HepG2 (cell line): ENCODE measurements around the gene SLC9A8. TPM values are rescaled to one million over a fixed set of nuclear protein-coding genes. Genes with fewer than 3 reads are reported as not detected.
A peak's percentile ranks its signal among the peaks of the same experiment; 100 is the strongest.

ENCODE experiments used
- ADNP ChIP-seq: sonication (generic); formaldehyde crosslinking; IDR thresholded peaks from 2 replicates; pipeline ENCODE4 v1.4.0; 2020; ENCODE audit warnings: missing genetic modification reagents
- AKAP8 ChIP-seq: sonication (generic); formaldehyde crosslinking; IDR thresholded peaks from 2 replicates; pipeline ENCODE4 v1.5.1; 2020; ENCODE audit warnings: mild to moderate bottlenecking, missing genetic modification reagents
- CREB3 ChIP-seq: sonication (generic); formaldehyde crosslinking; IDR thresholded peaks from 2 replicates; pipeline ENCODE4 v1.5.0; 2020; ENCODE audit warnings: missing genetic modification reagents
- ESRRA ChIP-seq: sonication (generic); formaldehyde crosslinking; IDR thresholded peaks from 2 replicates; pipeline ENCODE4 v1.5.1; 2020; ENCODE audit warnings: mild to moderate bottlenecking, low read depth, missing genetic modification reagents
- GABPB1 ChIP-seq: IDR thresholded peaks from 2 replicates; pipeline ENCODE4 v1.6.1; 2016; ENCODE audit warnings: mild to moderate bottlenecking, missing genetic modification reagents, moderate library complexity, missing compliant biosample characterization
- KLF6 ChIP-seq: IDR thresholded peaks from 2 replicates; pipeline ENCODE4 v1.8.0; 2016; ENCODE audit warnings: missing biosample characterization, missing genetic modification reagents
- MBNL3 ChIP-seq: fragments of 250-450 bp; sonication (Bioruptor Pico); conservative IDR thresholded peaks from 2 replicates; pipeline ENCODE4 v1.8.0; 2022; ENCODE audit warnings: mild to moderate bottlenecking, inconsistent platforms
- NFE2L2 ChIP-seq: fragments of 150-350 bp; IDR thresholded peaks from 2 replicates; pipeline ENCODE4 v1.6.1; 2014; ENCODE audit warnings: low read length
- NFKBIZ ChIP-seq: IDR thresholded peaks from 2 replicates; pipeline ENCODE4 v1.6.1; 2018; ENCODE audit warnings: missing genetic modification reagents, missing compliant biosample characterization
- NFRKB ChIP-seq: fragments of 450-650 bp; IDR thresholded peaks from 2 replicates; pipeline ENCODE4 v1.6.1; 2017
- NPAS2 ChIP-seq: sonication (generic); formaldehyde crosslinking; IDR thresholded peaks from 2 replicates; pipeline ENCODE4 v1.8.0; 2022; ENCODE audit warnings: mild to moderate bottlenecking, missing genetic modification reagents, borderline replicate concordance
- PATZ1 ChIP-seq: sonication (generic); formaldehyde crosslinking; IDR thresholded peaks from 2 replicates; pipeline ENCODE4 v1.4.0; 2020; ENCODE audit warnings: missing genetic modification reagents
- POGZ ChIP-seq: sonication (generic); formaldehyde crosslinking; IDR thresholded peaks from 2 replicates; pipeline ENCODE4 v1.4.0; 2020; ENCODE audit warnings: mild to moderate bottlenecking, missing genetic modification reagents
- SMAD9 ChIP-seq: sonication (generic); formaldehyde crosslinking; IDR thresholded peaks from 2 replicates; pipeline ENCODE4 v1.5.1; 2020; ENCODE audit warnings: mild to moderate bottlenecking, missing genetic modification reagents
- SRF ChIP-seq: IDR thresholded peaks from 2 replicates; pipeline ENCODE4 v1.6.1; 2011; ENCODE audit warnings: mild to moderate bottlenecking, low read depth, low read length, moderate library complexity
- ZBTB1 ChIP-seq: sonication (generic); formaldehyde crosslinking; IDR thresholded peaks from 2 replicates; pipeline ENCODE4 v1.4.0; 2020; ENCODE audit warnings: missing genetic modification reagents, borderline replicate concordance
- ZMAT3 ChIP-seq: sonication (generic); formaldehyde crosslinking; conservative IDR thresholded peaks from 2 replicates; pipeline ENCODE4 v1.7.0; 2021; ENCODE audit warnings: missing genetic modification reagents
- ZNF160 ChIP-seq: sonication (generic); formaldehyde crosslinking; IDR thresholded peaks from 2 replicates; pipeline ENCODE4 v1.8.0; 2022; ENCODE audit warnings: mild to moderate bottlenecking, inconsistent platforms, missing genetic modification reagents
- ZNF256 ChIP-seq: sonication (generic); formaldehyde crosslinking; conservative IDR thresholded peaks from 2 replicates; pipeline ENCODE4 v1.4.0; 2020; ENCODE audit warnings: missing genetic modification reagents
- ZNF33B ChIP-seq: sonication (generic); formaldehyde crosslinking; IDR thresholded peaks from 2 replicates; pipeline ENCODE4 v1.5.1; 2020; ENCODE audit warnings: mild to moderate bottlenecking, missing genetic modification reagents
- ZNF431 ChIP-seq: sonication (generic); formaldehyde crosslinking; IDR thresholded peaks from 2 replicates; pipeline ENCODE4 v1.9.0; 2022; ENCODE audit warnings: missing genetic modification reagents, low read depth, mild to moderate bottlenecking, borderline replicate concordance
- ZNF607 ChIP-seq: sonication (generic); formaldehyde crosslinking; IDR thresholded peaks from 2 replicates; pipeline ENCODE4 v1.5.1; 2020; ENCODE audit warnings: missing genetic modification reagents, mild to moderate bottlenecking, borderline replicate concordance
- ZNF83 ChIP-seq: sonication (generic); formaldehyde crosslinking; IDR thresholded peaks from 2 replicates; pipeline ENCODE4 v1.4.0; 2020; ENCODE audit warnings: missing genetic modification reagents, mild to moderate bottlenecking, borderline replicate concordance
- ZSCAN12 ChIP-seq: sonication (generic); formaldehyde crosslinking; IDR thresholded peaks from 2 replicates; pipeline ENCODE4 v1.9.0; 2021; ENCODE audit warnings: mild to moderate bottlenecking, missing genetic modification reagents
- ZZZ3 ChIP-seq: sonication (generic); formaldehyde crosslinking; IDR thresholded peaks from 2 replicates; pipeline ENCODE4 v1.4.0; 2020; ENCODE audit warnings: missing genetic modification reagents, mild to moderate bottlenecking, borderline replicate concordance
- polyA plus RNA-seq, 8 experiments: library from polyadenylated mRNA; depleted of rRNA in 3 of 8; stranded (reverse) in 7 of 8; unstranded in 1 of 8; fragments of >200 nt; fragmentation: Illumina TruSeq in 4 of 8; extraction: Trizol in 4 of 8; gene quantifications; 2 replicates each; pipeline versions ENCODE4 v1.2.1 to v1.2.3, GENCODE V29; 2011 to 2016; ENCODE audit warnings: low read depth in 4 of 8, missing spikeins in 1 of 8, mixed read lengths in 1 of 8; ENCODE audit not compliant: insufficient read depth in 1 of 8
- total RNA-seq, 5 experiments: library from RNA; depleted of rRNA; stranded (reverse); fragments of >200 nt; fragmentation: Illumina TruSeq; extraction: Trizol; gene quantifications; 2 replicates each; pipeline ENCODE4 v1.2.3, GENCODE V29; 2016; ENCODE audit warnings: low read depth in 1 of 5

The SLC9A8 gene
- total and polyA plus RNA-seq, 2 of the 13 experiments (the other 11 are each of a cell fraction or from before 2014, with no cell fraction given) = 4.1 to 7.4 TPM

- no peak; the same call in 1 of the 2 replicates for TF ChIP-seq ZSCAN12 (CRISPR knock-in tag)
- peak; percentile 62 for TF ChIP-seq SMAD9 (CRISPR knock-in tag)
- no peak for TF ChIP-seq ZNF33B (CRISPR knock-in tag)
- no peak; the same call in 1 of the 2 replicates for TF ChIP-seq NFKBIZ
- peak; percentile 37; the same call in 1 of the 2 replicates for TF ChIP-seq KLF6 (CRISPR knock-in tag)
- TF ChIP-seq PATZ1 (CRISPR knock-in tag) = peak; percentile 69
- peak; percentile 79 for TF ChIP-seq POGZ
- no peak for TF ChIP-seq ZBTB1
- peak; percentile 99 for TF ChIP-seq GABPB1
- peak; percentile 89 for TF ChIP-seq ZNF607 (CRISPR knock-in tag)
- peak; percentile 49; the same call in 1 of the 2 replicates for TF ChIP-seq CREB3
- TF ChIP-seq MBNL3 (CRISPR knock-in tag) = no peak
- TF ChIP-seq ZNF256 = no peak; the same call in 1 of the 2 replicates
- peak; percentile 71; the same call in 1 of the 2 replicates for TF ChIP-seq ZNF160
- peak; percentile 54; the same call in 1 of the 2 replicates for TF ChIP-seq AKAP8 (CRISPR knock-in tag)
- TF ChIP-seq ADNP (CRISPR knock-in tag) = peak; percentile 92
- peak; percentile 56; the same call in 1 of the 2 replicates for TF ChIP-seq ZZZ3 (CRISPR knock-in tag)
- TF ChIP-seq NFE2L2 = no peak
- TF ChIP-seq NPAS2 (CRISPR knock-in tag) = no peak
- no peak; the same call in 1 of the 2 replicates for TF ChIP-seq ZNF431 (CRISPR knock-in tag)
- peak; percentile 58; the same call in 1 of the 2 replicates for TF ChIP-seq ESRRA (CRISPR knock-in tag)
- no peak for TF ChIP-seq SRF
- TF ChIP-seq NFRKB = no peak
- TF ChIP-seq ZMAT3 = peak; percentile 25; the same call in 1 of the 2 replicates
- peak; percentile 95; the same call in 1 of the 2 replicates for TF ChIP-seq ZNF83 (CRISPR knock-in tag)
Observed at GRCh38 chr20:49915380-49916145, 102.9 kb downstream of the SLC9A8 start, which contains the start of gene SPATA2 (continued).
